Stimulated activated CD4-positive, alpha-beta T cell treated with anti-CD3 and anti-CD28 coated beads, Interleukin-12 subunit alpha, Interleukin-12 subunit beta, amount 100 ng/mL, for 48 hours (primary cell): ENCODE results near the gene CDH20.
A peak's percentile ranks its signal among the peaks of the same experiment; 100 is the strongest.

Source experiments
- DNase-seq, 3 donors: peaks; one replicate each; pipeline ENCODE4 v3.0.0-alpha.2; 2020; ENCODE audit warnings: low read depth in 2 of 3, low spot score in 1 of 3

CDH20 gene

GRCh38 chr18:61572084-61572655 is 238.9 kb downstream of the CDH20 start:
- no peak for DNase-seq

- DNase-seq = no peak
These were observed 239.6 kb downstream of the CDH20 start for GRCh38 chr18:61572871-61573270.

GRCh38 chr18:61574665-61575064 is 241.4 kb downstream of the CDH20 start:
- DNase-seq = no peak

GRCh38 chr18:61575419-61575818 is 242.2 kb downstream of the CDH20 start:
- DNase-seq = no peak

GRCh38 chr18:61578846-61579245 is 245.6 kb downstream of the CDH20 start:
- DNase-seq = no peak

- no peak for DNase-seq
These were observed 246.4 kb downstream of the CDH20 start for GRCh38 chr18:61579581-61579980.

- DNase-seq = no peak
These were observed 246.8 kb downstream of the CDH20 start for GRCh38 chr18:61580046-61580445.

GRCh38 chr18:61581578-61582201 is 248.5 kb downstream of the CDH20 start:
- peak; percentile 27 to 75 (median 43) for DNase-seq

GRCh38 chr18:61582202-61582710 is 249.0 kb downstream of the CDH20 start:
- DNase-seq = no peak

- DNase-seq = no peak
These were observed 250.3 kb downstream of the CDH20 start for GRCh38 chr18:61583548-61583947.

GRCh38 chr18:61587865-61588264 is 254.6 kb downstream of the CDH20 start:
- DNase-seq = no peak

GRCh38 chr18:61589053-61589723 is 256.0 kb downstream of the CDH20 start:
- no peak for DNase-seq

GRCh38 chr18:61589724-61590065 is 256.5 kb downstream of the CDH20 start:
- no peak for DNase-seq

- DNase-seq = no peak
These were observed 258.0 kb downstream of the CDH20 start for GRCh38 chr18:61591253-61591652.

GRCh38 chr18:61595615-61596251 is 262.5 kb downstream of the CDH20 start:
- DNase-seq = no peak

- DNase-seq = no peak
These were observed 263.1 kb downstream of the CDH20 start for GRCh38 chr18:61596296-61596695.

GRCh38 chr18:61597316-61597715 is 264.1 kb downstream of the CDH20 start:
- DNase-seq = no peak

- no peak for DNase-seq
These were observed 267.2 kb downstream of the CDH20 start for GRCh38 chr18:61600422-61600821.

GRCh38 chr18:61602836-61603235 is 269.6 kb downstream of the CDH20 start:
- DNase-seq = no peak
